ENCODE measurements around the gene TRIM41.
A peak's percentile ranks its signal among the peaks of the same experiment; 100 is the strongest.
"Not testable (repeated sequence)": the region's sequence is repeated elsewhere in the genome, so short reads cannot be mapped to it uniquely, and the experiment has no call there.

TRIM41 gene

DNA sequence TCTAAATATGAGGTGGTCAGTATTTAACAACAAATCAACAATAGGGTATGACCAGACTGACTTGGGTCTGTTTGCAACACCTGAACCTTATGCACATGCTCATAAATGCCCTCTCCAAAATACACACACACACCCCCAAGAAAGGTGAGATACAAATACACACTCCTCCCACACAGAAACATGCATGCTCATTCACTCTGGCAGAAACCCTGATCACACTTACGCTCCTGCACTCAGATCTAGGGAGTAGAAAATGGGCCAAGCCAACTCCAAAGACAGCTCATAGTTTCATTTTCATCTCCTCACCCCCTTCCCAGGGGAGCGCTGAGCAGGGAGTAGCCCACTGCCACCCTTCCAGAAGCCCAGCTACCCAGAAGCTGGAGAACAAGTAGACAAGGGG lies 29.4 kb upstream of the TRIM41 start:
- DNase-seq (ENCODE audit: low read depth), result no peak

- no peak for DNase-seq (ENCODE audit: low read depth)
Measured at GRCh38 chr5:181194489-181195248, 28.4 kb upstream of the TRIM41 start.

DNA sequence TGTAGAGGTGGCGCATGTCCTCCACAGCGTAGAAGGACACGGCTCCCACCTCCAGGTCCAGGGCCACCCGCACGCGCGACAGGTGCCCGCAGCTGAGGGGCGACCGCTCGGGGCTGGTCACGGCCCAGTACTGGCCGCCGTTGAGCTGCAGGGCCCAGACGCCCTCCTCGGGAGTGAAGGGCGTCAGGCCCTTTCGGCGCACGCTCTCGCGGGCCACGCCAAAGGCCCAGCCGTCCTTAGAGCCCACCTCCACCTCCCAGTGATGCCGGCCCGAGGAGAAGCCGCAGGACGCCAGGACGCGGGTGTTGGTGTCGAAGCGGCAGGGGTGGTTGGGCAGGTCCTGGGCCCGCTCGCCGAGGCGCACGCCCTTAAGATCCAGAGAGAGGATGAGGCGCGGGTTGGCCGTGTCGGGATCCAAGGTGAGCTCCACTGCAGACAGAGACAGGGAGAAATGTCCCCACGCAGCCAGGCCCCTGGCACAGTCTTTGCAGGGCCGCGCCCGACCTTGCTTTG lies 27.8 kb upstream of the TRIM41 start:
- no peak for DNase-seq (ENCODE audit: low read depth)

DNA sequence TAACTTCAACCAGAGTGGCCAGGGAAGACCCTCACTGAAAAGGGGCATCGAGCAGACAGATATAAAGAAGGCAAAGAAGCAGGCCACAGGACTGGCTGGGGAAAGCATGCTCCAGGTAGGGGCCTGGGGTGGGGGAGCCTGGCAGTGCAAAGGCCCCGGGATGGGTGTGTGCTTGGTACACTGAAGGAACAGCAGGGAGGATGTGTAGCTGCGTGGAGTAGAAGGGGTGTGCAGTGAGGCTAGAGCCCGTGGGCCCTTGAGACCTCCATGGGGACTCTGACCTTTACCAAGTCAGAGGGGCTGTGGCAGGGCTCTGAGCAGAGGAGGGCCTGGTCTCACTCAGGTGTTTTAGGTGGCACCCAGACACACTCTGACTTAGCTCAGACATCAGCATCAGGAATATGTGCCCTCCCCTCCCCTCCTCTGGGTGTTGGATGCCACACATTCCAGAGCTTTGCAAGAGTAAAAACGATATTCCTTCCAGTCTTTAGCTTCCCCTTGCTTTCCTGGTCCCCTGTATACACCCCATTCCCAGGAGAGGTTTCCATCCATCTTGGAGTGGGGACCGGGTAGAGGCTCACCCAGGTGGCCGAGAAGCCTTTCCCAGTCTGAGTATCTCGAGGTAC lies 25.6 kb upstream of the TRIM41 start:
- no peak for DNase-seq (ENCODE audit: low read depth)

- DNase-seq (ENCODE audit: low read depth), result no peak
Measured at GRCh38 chr5:181198106-181198685, 24.9 kb upstream of the TRIM41 start.

DNA sequence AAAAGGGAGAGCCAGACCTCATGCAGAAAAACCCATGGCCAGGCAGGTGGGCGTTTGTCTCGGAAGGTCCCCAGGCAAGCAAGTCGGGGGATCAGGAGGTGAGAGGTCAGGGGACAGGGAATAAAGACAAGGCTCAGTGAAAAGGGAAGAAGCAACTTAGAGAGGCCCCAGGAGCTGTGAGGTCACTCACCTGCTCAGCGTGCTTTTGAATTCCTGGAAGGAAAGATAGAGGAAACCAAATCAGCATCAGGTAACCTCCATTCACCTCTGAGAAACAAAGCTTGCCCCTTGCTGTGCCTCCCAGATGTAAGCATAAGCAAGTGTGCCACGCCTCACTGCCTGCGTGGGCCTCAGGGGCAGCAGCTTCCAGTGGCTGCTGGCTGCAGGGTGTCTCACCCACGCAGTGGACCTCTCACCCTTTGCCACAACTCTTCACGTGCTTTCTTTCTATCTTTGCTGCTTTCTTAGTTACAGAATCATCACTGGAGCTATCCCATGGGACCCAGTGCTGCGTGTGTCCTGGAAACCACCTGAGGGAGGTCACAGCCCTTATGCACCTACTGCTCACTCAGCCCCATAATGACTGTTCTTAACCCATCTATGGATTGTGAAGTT lies 24.1 kb upstream of the TRIM41 start:
- DNase-seq (ENCODE audit: low read depth), result no peak

GRCh38 chr5:181199881-181200638 lies 23.0 kb upstream of the TRIM41 start:
- no peak for DNase-seq (ENCODE audit: low read depth)

DNA sequence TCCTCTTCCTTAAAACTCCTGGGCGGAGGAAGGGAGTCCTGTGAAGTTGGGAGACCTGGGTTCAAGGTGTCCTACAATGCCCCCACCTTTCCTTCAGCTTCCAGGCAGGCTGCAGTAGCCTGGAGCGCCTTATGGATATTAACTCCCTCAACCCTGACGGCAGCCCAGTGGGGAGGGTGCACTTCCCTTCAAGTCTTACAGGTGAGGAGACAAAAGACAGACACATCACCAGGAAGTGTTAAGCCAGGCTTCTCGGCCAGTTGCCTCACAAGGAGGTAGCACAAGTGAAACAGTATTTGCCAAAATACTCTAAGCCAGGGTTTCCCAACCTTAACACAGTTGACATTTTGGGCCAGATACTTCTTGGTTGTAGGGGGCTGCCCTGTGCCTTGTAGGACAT lies 22.3 kb upstream of the TRIM41 start:
- DNase-seq (ENCODE audit: low read depth), result no peak

- no peak for DNase-seq (ENCODE audit: low read depth)
Measured at GRCh38 chr5:181203093-181203711, 19.9 kb upstream of the TRIM41 start.

GRCh38 chr5:181203777-181204112 lies 19.3 kb upstream of the TRIM41 start:
- DNase-seq (ENCODE audit: low read depth), result no peak

DNA sequence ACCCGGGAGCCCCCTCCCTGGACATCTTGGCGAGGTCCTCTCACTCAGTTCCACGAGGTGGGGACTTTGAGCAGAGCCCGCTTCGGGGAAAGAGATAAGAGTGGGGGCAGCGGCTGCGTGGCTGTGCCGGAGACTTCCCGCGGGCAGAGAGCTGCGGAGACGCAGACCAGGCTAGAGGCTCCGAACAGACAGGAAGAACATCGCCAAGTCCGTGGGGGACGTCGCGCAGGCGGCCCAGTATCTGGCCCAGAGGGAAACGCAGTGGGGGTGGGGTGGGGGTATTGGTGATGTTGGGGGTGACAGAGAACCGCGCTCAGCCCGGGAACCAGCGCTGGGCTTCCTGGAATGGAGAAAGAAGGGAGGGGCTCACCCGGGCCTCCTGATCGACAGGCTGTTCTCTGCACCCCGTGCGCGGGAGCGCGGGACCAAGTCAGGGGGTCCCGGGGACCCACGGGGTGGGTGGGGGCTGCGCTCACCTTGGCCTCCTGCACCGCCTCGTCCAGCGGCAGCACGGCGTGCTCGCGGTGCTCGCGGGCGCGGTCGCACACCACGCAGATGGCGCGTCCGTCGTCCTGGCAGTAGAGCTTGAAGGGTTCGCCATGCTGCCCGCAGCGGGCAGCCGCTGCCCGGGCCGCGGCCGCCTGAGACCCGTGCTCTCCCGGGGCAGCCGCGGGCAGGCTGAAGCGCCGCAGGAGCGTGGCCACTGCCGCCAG lies 18.8 kb upstream of the TRIM41 start:
- DNase-seq (ENCODE audit: low read depth), result no peak

- no peak for DNase-seq (ENCODE audit: low read depth)
Measured at GRCh38 chr5:181204826-181205760, 18.0 kb upstream of the TRIM41 start, which contains the start of gene TRIM7. Gene TRIM7 (minus strand): TSS chr5:181205196. CDS start chr5:181205110, 86 bp downstream.

- DNase-seq (ENCODE audit: low read depth), result no peak
Measured at GRCh38 chr5:181205761-181206649, 17.1 kb upstream of the TRIM41 start.

DNA sequence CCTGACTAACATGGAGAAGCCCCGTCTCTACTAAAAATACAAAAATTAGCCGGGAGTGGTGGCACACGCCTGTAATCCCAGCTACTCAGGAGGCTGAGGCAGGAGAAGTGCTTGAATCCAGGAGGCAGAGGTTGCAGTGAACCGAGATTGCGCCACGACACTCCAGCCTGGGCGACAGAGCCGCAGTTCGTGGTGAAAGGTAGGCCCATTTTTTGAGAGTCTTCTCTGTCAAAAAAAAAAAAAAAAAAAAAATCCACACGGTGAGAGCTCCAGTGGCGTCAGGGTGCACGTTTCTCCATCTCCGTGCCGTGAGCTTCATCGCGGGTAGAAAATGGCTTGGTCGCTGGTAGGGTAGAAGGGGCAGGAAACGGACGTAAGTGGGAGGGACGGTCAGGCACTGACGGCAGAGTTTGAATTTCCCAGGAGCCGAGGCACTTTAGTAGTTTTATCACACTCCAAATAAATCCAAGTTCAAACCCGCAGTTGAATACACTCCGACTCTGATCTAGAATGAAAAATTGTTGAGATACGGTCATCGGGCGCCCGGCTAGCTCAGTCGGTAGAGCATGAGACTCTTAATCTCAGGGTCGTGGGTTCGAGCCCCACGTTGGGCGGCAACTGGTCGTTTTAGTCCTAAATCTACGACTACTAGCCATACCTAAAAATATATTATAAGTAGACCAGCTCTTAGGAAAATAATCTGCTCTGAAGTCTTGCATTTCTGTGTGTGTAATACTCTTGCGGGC lies 15.7 kb upstream of the TRIM41 start:
- DNase-seq (ENCODE audit: low read depth), result peak; percentile 76

DNA sequence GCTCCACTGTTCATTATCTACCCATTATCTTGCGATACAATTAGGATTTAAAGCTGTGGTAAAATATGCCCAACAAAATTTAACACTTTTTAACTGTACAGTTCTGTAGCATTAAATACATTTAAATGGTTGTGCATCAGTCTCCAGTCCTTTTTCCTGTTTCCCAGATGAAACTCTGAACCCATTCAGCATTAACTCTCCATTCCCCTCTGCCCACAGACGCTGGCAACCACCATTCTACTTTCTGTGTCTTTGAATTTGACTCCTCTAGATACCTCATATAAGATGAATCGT lies 15.2 kb upstream of the TRIM41 start:
- DNase-seq (ENCODE audit: low read depth), result no peak

DNA sequence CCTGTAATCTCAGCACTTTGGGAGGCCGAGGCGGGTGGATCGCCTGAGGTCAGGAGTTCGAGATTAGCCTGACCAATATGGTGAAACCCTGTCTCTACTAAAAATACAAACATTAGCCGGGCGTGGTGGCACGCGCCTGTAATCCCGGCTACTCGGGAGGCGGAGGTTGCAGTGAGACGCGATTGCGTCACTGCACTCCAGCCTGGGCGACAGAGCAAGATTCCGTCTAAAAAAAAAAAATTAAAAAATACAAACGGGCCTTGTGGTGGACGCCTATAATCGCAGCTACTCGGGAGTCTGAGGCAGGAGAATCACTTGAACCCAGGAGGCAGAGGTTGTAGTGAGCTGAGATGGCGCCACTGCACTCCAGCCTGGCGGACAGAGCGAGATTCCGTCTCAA lies 14.1 kb upstream of the TRIM41 start:
- DNase-seq (ENCODE audit: low read depth), result not testable (repeated sequence)

DNA sequence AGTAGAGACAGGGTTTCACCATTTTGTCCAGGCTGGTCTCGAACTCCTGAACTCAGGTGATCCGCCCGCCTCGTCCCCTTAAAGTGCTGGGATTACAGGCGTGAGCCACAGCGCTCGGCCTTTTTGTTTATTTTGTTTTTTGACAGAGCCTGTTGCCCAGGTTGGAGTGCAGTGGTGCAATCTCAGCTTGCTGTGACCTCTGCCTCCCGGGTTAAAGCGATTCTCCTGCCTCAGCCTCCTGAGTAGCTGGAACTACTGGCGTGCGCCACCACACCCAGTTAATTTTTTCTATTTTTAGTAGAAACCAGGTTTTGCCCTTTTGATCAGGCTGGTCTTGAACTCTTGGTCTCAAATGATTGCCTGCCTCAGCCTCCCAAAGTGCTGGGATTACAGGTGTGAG lies 12.9 kb upstream of the TRIM41 start:
- not testable (repeated sequence) for DNase-seq (ENCODE audit: low read depth)

DNA sequence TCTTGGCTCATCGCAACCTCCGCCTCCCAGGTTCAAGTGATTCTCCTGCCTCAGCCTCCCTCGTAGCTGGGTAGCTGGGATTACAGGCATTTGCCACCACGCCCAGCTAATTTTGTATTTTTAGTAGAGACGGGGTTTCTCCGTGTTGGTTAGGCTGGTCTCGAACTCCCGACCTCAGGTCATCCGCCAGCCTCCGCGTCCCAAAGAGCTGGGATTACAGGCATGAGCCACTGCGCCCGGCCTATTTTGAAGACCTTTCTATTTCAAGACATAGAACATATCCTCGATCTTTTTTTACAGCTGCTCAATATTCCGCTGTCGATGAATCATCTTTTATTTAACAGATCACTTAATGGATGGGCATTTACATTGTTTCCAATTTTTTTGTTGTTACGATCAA lies 12.4 kb upstream of the TRIM41 start:
- DNase-seq (ENCODE audit: low read depth), result not testable (repeated sequence)
